H9 (cell line): ENCODE data around the gene ZNF628. TPM values are rescaled to one million over a fixed set of nuclear protein-coding genes. Genes with fewer than 3 reads are reported as not detected.

ENCODE experiments used
- DNase-seq: peaks from one replicate; pipeline ENCODE4 v3.0.0-alpha.2; 2017
- H2AFZ ChIP-seq: one replicate; pipeline ENCODE4 v1.6.1; 2013; ENCODE audit warnings: mild to moderate bottlenecking, low read length, control low read depth, moderate library complexity
- H2AK5ac ChIP-seq: 2 replicates; pipeline ENCODE4 v1.6.1; 2013; ENCODE audit warnings: low read length, control low read depth, mixed read lengths; ENCODE audit not compliant: insufficient read length
- H2BK120ac ChIP-seq: one replicate; pipeline ENCODE4 v1.6.1; 2013; ENCODE audit warnings: low read depth, mild to moderate bottlenecking, low read length, control low read depth, inconsistent platforms; ENCODE audit not compliant: poor library complexity, severe bottlenecking
- H2BK12ac ChIP-seq: 2 replicates; pipeline ENCODE4 v1.6.1; 2013; ENCODE audit warnings: low read length, control low read depth, mixed read lengths, low read depth; ENCODE audit not compliant: insufficient read length
- H2BK15ac ChIP-seq: 2 replicates; pipeline ENCODE4 v1.6.1; 2013; ENCODE audit warnings: low read depth, low read length, control low read depth
- H2BK20ac ChIP-seq: one replicate; pipeline ENCODE4 v1.6.1; 2013; ENCODE audit warnings: low read depth, mild to moderate bottlenecking, low read length, control low read depth, inconsistent platforms; ENCODE audit not compliant: poor library complexity, severe bottlenecking
- H2BK5ac ChIP-seq: 2 replicates; pipeline ENCODE4 v1.6.1; 2013; ENCODE audit warnings: low read length, control low read depth, mixed read lengths; ENCODE audit not compliant: insufficient read length
- H3K14ac ChIP-seq: 2 replicates; pipeline ENCODE4 v1.6.1; 2013; ENCODE audit warnings: low read length, control low read depth; ENCODE audit not compliant: insufficient read depth
- H3K18ac ChIP-seq: 2 replicates; pipeline ENCODE4 v1.6.1; 2013; ENCODE audit warnings: low read depth, mild to moderate bottlenecking, mixed read lengths, low read length, control low read depth; ENCODE audit not compliant: insufficient read length
- H3K23ac ChIP-seq: 2 replicates; pipeline ENCODE4 v1.6.1; 2013; ENCODE audit warnings: low read length, control low read depth, mixed read lengths, low read depth; ENCODE audit not compliant: insufficient read length
- H3K23me2 ChIP-seq: 2 replicates; pipeline ENCODE4 v1.6.1; 2013; ENCODE audit warnings: low read depth, mild to moderate bottlenecking, mixed read lengths, low read length, control low read depth; ENCODE audit not compliant: insufficient read length, poor library complexity, severe bottlenecking
- H3K27ac ChIP-seq: 2 replicates; pipeline ENCODE4 v1.5.1; 2013; ENCODE audit warnings: low read length, control low read depth, mixed read lengths, low read depth; ENCODE audit not compliant: insufficient read length
- H3K27me3 ChIP-seq: 2 replicates; pipeline ENCODE4 v1.6.1; 2013; ENCODE audit warnings: low read length, control low read depth, inconsistent platforms; ENCODE audit not compliant: insufficient read depth
- H3K4ac ChIP-seq: 2 replicates; pipeline ENCODE4 v1.6.1; 2013; ENCODE audit warnings: low read depth, mild to moderate bottlenecking, control low read depth, inconsistent platforms, low read length, moderate library complexity
- H3K4me1 ChIP-seq: 2 replicates; pipeline ENCODE4 v1.6.1; 2013; ENCODE audit warnings: low read length, control low read depth, inconsistent platforms; ENCODE audit not compliant: insufficient read depth
- H3K4me2 ChIP-seq: 2 replicates; pipeline ENCODE4 v1.6.1; 2013; ENCODE audit warnings: low read length, control low read depth, mixed read lengths; ENCODE audit not compliant: insufficient read length, insufficient read depth
- H3K56ac ChIP-seq: 2 replicates; pipeline ENCODE4 v1.6.1; 2013; ENCODE audit warnings: low read depth, mild to moderate bottlenecking, mixed read lengths, low read length, control low read depth; ENCODE audit not compliant: insufficient read length
- H3K79me1 ChIP-seq: 2 replicates; pipeline ENCODE4 v1.6.1; 2013; ENCODE audit warnings: low read depth, mild to moderate bottlenecking, moderate library complexity, low read length, control low read depth, inconsistent platforms; ENCODE audit not compliant: insufficient read depth, poor library complexity, severe bottlenecking
- H3K79me2 ChIP-seq: 2 replicates; pipeline ENCODE4 v1.6.1; 2013; ENCODE audit warnings: low read length, control low read depth, inconsistent platforms; ENCODE audit not compliant: insufficient read depth
- H3K9ac ChIP-seq: 2 replicates; pipeline ENCODE4 v1.6.1; 2013; ENCODE audit warnings: low read length, control low read depth, mixed read lengths; ENCODE audit not compliant: insufficient read length; ENCODE audit errors: extremely low read depth
- H3K9me3 ChIP-seq: one replicate; pipeline ENCODE4 v1.6.1; 2013; ENCODE audit warnings: low read depth, low read length, inconsistent platforms; ENCODE audit not compliant: control insufficient read depth
- H3T11ph ChIP-seq: one replicate; pipeline ENCODE4 v1.6.1; 2013; ENCODE audit warnings: mild to moderate bottlenecking, low read length, control low read depth, inconsistent platforms
- H4K20me1 ChIP-seq: one replicate; pipeline ENCODE4 v1.6.1; 2013; ENCODE audit not compliant: control insufficient read depth, insufficient read length, insufficient read depth
- H4K5ac ChIP-seq: 2 replicates; pipeline ENCODE4 v1.6.1; 2013; ENCODE audit warnings: low read depth, mild to moderate bottlenecking, mixed read lengths, low read length, control low read depth; ENCODE audit not compliant: insufficient read length
- H4K8ac ChIP-seq: replicated peaks from 2 replicates; pipeline ENCODE4 v1.6.1; 2013; ENCODE audit warnings: low read length, control low read depth, mixed read lengths, low read depth; ENCODE audit not compliant: insufficient read length
- H4K91ac ChIP-seq: 2 replicates; pipeline ENCODE4 v1.6.1; 2013; ENCODE audit warnings: low read depth, mild to moderate bottlenecking, moderate library complexity, mixed read lengths, low read length, control low read depth; ENCODE audit not compliant: insufficient read length
- H3K27ac Mint-ChIP-seq, 3 experiments: 2 replicates in 2 of 3; 3 replicates in 1 of 3; pipeline ENCODE4 v1.8.0; 2020 to 2021; ENCODE audit warnings: mixed read lengths in 3 of 3, mild to moderate bottlenecking in 1 of 3, moderate library complexity in 1 of 3
- H3K27me3 Mint-ChIP-seq: 2 replicates; pipeline ENCODE4 v1.8.0; 2021; ENCODE audit warnings: low read depth, mild to moderate bottlenecking, moderate library complexity, mixed read lengths
- H3K36me3 Mint-ChIP-seq, 3 experiments: 2 replicates in 2 of 3; 3 replicates in 1 of 3; pipeline ENCODE4 v1.8.0; 2020 to 2021; ENCODE audit warnings: low read depth in 3 of 3, mixed read lengths in 3 of 3; ENCODE audit not compliant: insufficient read depth in 1 of 3
- H3K4me1 Mint-ChIP-seq, 2 experiments: 2 replicates each; pipeline ENCODE4 v1.8.0; 2020; ENCODE audit warnings: mixed read lengths in 2 of 2
- H3K4me3 Mint-ChIP-seq, 2 experiments: 2 replicates in 1 of 2; 3 replicates in 1 of 2; pipeline ENCODE4 v1.8.0; 2020 to 2021; ENCODE audit warnings: mild to moderate bottlenecking in 2 of 2, mixed read lengths in 2 of 2, moderate library complexity in 1 of 2
- H3K9me3 Mint-ChIP-seq, 2 experiments: 2 replicates in 1 of 2; 3 replicates in 1 of 2; pipeline ENCODE4 v1.8.0; 2020; ENCODE audit warnings: mild to moderate bottlenecking in 2 of 2, mixed read lengths in 2 of 2, moderate library complexity in 1 of 2
- WGBS: extraction: QIAGEN DNeasy Blood & Tissue Kit; methylation state at CpG from one replicate; pipeline ENCODE4 v1.1.7; 2013; ENCODE audit warnings: missing lambda C conversion rate, low lambda C conversion rate, mixed read lengths; ENCODE audit not compliant: insufficient read length; ENCODE audit errors: extremely low coverage; 5-methylcytosine and 5-hydroxymethylcytosine counted together
- total RNA-seq: library from RNA; stranded (reverse); gene quantifications from 2 replicates; pipeline ENCODE4 v1.2.1, GENCODE V29; 2021
- TF ChIP-seq, protein P1 (sequence below): fragments of 200-600 bp; sonication (generic); conservative IDR thresholded peaks from 3 replicates; pipeline ENCODE4 v1.8.0; 2021; ENCODE audit warnings: antibody characterized with exemption, mild to moderate bottlenecking

ZNF628 gene
- total RNA-seq, 1 experiment from 2014 or later: 16.6 TPM

DNA sequence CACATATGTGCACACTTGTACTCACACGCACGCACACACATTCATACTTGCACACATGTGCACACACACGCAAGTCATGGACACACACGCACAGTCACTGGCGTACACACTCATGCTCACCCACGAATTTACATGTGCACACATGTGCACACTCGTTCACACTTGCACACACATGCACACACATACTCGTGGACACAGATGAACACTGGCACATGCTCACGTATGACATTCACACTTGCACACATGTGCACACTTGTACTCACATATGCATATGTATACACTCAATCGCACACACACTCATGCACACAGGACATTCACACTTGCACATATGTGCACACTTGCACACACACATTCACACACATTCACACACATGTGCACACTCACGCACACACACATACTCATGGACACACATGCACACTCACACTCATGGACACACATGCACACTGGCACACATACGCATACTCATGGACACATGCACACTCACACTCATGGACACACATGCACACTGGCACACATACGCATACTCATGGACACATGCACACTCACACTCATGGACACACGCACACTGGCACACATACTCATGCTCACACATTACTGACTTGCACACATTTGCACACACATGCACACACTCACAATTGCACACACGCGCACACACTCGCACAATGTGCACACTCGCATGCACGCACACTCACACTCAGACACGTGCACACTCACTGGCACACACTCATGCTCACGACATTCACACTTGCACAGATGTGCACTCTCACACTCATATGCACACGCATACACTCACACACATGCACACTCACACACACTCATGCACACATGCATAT lies 51.0 kb downstream of the ZNF628 start:
- Histone ChIP-seq H2AK5ac (no peak overlapping the region), H4K8ac (no peak overlapping the region), H2BK20ac (no peak overlapping the region), H3K79me1 (no peaks in the 10 kb centered on the region), H3K9ac (no peak overlapping the region), H2BK15ac (no peak overlapping the region), H2BK120ac (no peak overlapping the region), H2BK5ac (no peak overlapping the region), H3T11ph (no peak overlapping the region), H3K23ac (no peak overlapping the region), H4K20me1 (no peaks in the 10 kb centered on the region), H3K79me2 (no peaks in the 10 kb centered on the region), H3K14ac (no peak overlapping the region), H2BK12ac (no peak overlapping the region), H3K27me3 (no peaks in the 10 kb centered on the region), H3K4me1 (no peaks in the 10 kb centered on the region; the same call in 1 of the 2 replicates), H3K18ac (no peak overlapping the region), H4K91ac (no peak overlapping the region), H4K5ac (no peak overlapping the region), H3K27ac (no peak overlapping the region), H3K56ac (no peak overlapping the region), H3K9me3 (no peaks in the 10 kb centered on the region), H3K4ac (no peak overlapping the region), H3K23me2 (no peaks in the 10 kb centered on the region), H3K4me2 (no peak overlapping the region), H2AFZ (no peak overlapping the region)
- H3K27me3 Mint-ChIP-seq: peaks cover 4% of the 10 kb centered on the region; the same call in 1 of the 2 replicates
- no peaks in the 10 kb centered on the region for H3K9me3 Mint-ChIP-seq
- H3K4me1 Mint-ChIP-seq: no peaks in the 10 kb centered on the region; a peak in 1 of 4 replicates
- no peak overlapping the region for H3K4me3 Mint-ChIP-seq
- H3K27ac Mint-ChIP-seq: no peak overlapping the region
- DNase-seq: no peak
- no peaks in the 10 kb centered on the region for H3K36me3 Mint-ChIP-seq
- WGBS: no CpG with 5 or more reads among the region's 22 CpGs
- TF ChIP-seq, protein P1, sequence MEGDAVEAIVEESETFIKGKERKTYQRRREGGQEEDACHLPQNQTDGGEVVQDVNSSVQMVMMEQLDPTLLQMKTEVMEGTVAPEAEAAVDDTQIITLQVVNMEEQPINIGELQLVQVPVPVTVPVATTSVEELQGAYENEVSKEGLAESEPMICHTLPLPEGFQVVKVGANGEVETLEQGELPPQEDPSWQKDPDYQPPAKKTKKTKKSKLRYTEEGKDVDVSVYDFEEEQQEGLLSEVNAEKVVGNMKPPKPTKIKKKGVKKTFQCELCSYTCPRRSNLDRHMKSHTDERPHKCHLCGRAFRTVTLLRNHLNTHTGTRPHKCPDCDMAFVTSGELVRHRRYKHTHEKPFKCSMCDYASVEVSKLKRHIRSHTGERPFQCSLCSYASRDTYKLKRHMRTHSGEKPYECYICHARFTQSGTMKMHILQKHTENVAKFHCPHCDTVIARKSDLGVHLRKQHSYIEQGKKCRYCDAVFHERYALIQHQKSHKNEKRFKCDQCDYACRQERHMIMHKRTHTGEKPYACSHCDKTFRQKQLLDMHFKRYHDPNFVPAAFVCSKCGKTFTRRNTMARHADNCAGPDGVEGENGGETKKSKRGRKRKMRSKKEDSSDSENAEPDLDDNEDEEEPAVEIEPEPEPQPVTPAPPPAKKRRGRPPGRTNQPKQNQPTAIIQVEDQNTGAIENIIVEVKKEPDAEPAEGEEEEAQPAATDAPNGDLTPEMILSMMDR: no peak
